Ascending aorta (tissue), 2 donors: ENCODE measurements around the gene GMIP. TPM values are rescaled to one million over a fixed set of nuclear protein-coding genes. Genes with fewer than 3 reads are reported as not detected.
"Not testable (repeated sequence)": the region's sequence is repeated elsewhere in the genome, so short reads cannot be mapped to it uniquely, and the experiment has no call there.

Experiments used
- DNase-seq, 2 donors: peaks; one replicate each; pipeline ENCODE4 v3.0.0-alpha.2; 2019; ENCODE audit warnings: low spot score in 2 of 2
- H3K27ac ChIP-seq, 2 donors: fragments of 200-600 bp; sonication (generic); one replicate each; pipeline ENCODE4 v1.5.1; 2016 to 2017; ENCODE audit warnings: mild to moderate bottlenecking in 1 of 2
- H3K27me3 ChIP-seq: fragments of 200-600 bp; sonication (generic); one replicate; pipeline ENCODE4 v1.5.1; 2017
- H3K36me3 ChIP-seq, 2 donors: fragments of 200-600 bp; sonication (generic); one replicate each; pipeline ENCODE4 v1.5.1; 2016
- H3K4me1 ChIP-seq, 2 donors: fragments of 200-600 bp; sonication (generic); one replicate each; pipeline ENCODE4 v1.5.1; 2016 to 2017; ENCODE audit warnings: mild to moderate bottlenecking in 1 of 2
- H3K4me3 ChIP-seq, 2 donors: fragments of 200-600 bp; sonication (generic); one replicate each; pipeline ENCODE4 v1.5.1; 2016 to 2017; ENCODE audit warnings: mild to moderate bottlenecking in 1 of 2
- H3K9me3 ChIP-seq, 2 donors: fragments of 200-600 bp; sonication (generic); one replicate each; pipeline ENCODE4 v1.5.1; 2016
- intact Hi-C: fragments of 100-400 bp; cut with DNase I; formaldehyde crosslinking; loops from one replicate; pipeline ENCODE4 v1.15.1; 2023
- total RNA-seq: library from RNA; depleted of rRNA; stranded (reverse); fragments of >200 nt; gene quantifications from one replicate; pipeline ENCODE4 v1.1.0, GENCODE V29; 2016
- TF ChIP-seq, protein P1 (sequence below), 3 experiments: fragments of 200-600 bp in 2 of 3; fragments of 450-650 bp in 1 of 3; sonication (generic) in 2 of 3; IDR thresholded peaks; one replicate each; pipeline ENCODE4 v1.5.1; 2016 to 2019; ENCODE audit warnings: antibody characterized with exemption in 3 of 3, mild to moderate bottlenecking in 1 of 3, moderate library complexity in 1 of 3

The GMIP gene
- total RNA-seq, 1 donor from 2014 or later, result 3.9 TPM

DNA sequence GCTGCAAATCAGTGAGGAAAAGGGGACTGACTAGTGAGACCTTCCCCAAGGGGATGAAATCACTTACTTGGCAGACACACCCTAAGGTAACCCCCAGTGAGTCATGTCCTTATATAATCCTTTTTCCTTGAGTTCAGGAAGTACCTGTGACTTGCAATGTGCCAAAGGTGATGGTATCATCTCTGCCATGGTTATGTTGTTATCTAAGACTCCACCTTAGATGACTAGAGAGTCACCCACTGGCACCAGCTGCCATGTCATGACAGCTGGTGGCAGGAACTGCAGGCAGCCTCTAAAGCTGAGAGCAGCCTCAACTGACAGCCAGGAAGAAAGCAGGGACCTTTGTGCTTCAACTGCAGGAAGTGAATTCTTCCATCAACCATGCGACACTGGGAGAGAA lies 37.4 kb downstream of the GMIP start:
- H3K27ac ChIP-seq, result no peak overlapping the region
- no peaks in the 10 kb centered on the region for H3K36me3 ChIP-seq

DNA sequence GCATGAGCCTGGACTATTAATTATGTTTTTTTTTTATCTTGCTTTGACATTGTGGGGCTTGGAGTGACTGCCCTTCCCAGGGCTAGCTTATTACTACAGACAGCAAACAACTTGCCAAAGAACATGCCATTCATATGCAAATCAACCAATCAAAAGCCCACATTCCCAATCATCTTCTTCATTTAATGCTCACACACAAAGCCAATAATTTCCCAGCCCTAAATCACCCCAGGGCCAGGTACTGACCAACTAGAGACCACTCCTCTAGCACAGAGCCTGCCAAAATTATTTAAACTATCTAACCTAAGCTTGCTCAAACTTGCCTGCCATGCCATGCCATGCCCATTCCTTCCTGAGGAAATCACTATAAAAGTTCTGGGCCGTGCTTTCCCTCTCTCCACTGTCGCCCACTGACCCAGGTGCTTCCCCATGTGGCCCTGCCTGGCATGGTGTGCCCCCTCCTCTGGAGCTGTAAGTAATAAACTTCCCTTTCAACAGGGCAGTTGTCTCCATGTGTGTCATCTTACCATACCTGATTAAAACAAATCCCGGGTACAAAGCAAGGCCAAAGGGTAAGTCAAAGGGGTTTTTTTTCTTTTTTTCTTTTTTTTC lies 40.6 kb downstream of the GMIP start:
- H3K36me3 ChIP-seq, result no peaks in the 10 kb centered on the region
- no peak overlapping the region for H3K4me3 ChIP-seq
- no peak overlapping the region for H3K27ac ChIP-seq
- no peaks in the 10 kb centered on the region for H3K27me3 ChIP-seq
- TF ChIP-seq, protein P1, sequence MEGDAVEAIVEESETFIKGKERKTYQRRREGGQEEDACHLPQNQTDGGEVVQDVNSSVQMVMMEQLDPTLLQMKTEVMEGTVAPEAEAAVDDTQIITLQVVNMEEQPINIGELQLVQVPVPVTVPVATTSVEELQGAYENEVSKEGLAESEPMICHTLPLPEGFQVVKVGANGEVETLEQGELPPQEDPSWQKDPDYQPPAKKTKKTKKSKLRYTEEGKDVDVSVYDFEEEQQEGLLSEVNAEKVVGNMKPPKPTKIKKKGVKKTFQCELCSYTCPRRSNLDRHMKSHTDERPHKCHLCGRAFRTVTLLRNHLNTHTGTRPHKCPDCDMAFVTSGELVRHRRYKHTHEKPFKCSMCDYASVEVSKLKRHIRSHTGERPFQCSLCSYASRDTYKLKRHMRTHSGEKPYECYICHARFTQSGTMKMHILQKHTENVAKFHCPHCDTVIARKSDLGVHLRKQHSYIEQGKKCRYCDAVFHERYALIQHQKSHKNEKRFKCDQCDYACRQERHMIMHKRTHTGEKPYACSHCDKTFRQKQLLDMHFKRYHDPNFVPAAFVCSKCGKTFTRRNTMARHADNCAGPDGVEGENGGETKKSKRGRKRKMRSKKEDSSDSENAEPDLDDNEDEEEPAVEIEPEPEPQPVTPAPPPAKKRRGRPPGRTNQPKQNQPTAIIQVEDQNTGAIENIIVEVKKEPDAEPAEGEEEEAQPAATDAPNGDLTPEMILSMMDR (IDR thresholded peaks at IDR 0.05), result no peak
- H3K9me3 ChIP-seq, result no peaks in the 10 kb centered on the region
- intact Hi-C loops, result no loop called here
- H3K4me1 ChIP-seq, result no peaks in the 10 kb centered on the region
- no peak for DNase-seq

More for the DNA sequence above, 37.4 kb downstream of the GMIP start:
- TF ChIP-seq, protein P1 (IDR thresholded peaks at IDR 0.05), result no peak
- Histone ChIP-seq H3K27me3 (no peaks in the 10 kb centered on the region), H3K4me3 (no peak overlapping the region), H3K9me3 (no peaks in the 10 kb centered on the region), H3K4me1 (no peaks in the 10 kb centered on the region)
- intact Hi-C loops, result no loop called here
- DNase-seq, result no peak

DNA sequence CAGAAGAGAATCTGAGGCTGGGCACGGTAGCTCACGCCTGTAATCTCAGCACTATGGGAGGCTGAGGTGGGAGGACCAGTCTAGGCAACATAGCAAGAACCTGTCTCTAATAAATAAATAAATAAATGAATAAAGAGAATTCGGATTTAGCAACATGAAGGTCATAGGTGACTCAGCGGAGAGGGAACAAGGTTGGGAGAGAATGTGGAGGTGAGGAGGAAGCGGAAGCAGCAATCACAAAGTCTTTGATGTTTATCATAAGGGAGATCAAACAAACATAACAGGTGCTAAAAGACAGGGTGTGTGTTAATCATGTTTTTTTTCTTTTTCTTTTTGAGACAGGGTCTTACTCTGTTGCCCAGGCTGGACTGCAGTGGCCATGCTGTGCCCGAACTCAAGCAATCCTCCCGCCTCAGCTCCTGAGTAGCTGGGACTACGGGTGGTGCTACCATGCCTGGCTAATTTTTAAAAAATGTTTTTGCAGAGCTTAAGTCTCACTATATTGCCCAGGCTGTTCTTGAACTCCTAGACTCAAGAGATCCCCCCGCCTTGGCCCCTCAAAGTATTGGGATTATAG lies 41.2 kb downstream of the GMIP start:
- intact Hi-C loops, result no loop called here
- DNase-seq, result no peak
- no peaks in the 10 kb centered on the region for H3K36me3 ChIP-seq
- H3K27ac ChIP-seq, result no peak overlapping the region
- no peaks in the 10 kb centered on the region for H3K4me1 ChIP-seq
- no peak overlapping the region for H3K4me3 ChIP-seq
- no peaks in the 10 kb centered on the region for H3K9me3 ChIP-seq
- TF ChIP-seq, protein P1 (IDR thresholded peaks at IDR 0.05), result no peak
- no peaks in the 10 kb centered on the region for H3K27me3 ChIP-seq

DNA sequence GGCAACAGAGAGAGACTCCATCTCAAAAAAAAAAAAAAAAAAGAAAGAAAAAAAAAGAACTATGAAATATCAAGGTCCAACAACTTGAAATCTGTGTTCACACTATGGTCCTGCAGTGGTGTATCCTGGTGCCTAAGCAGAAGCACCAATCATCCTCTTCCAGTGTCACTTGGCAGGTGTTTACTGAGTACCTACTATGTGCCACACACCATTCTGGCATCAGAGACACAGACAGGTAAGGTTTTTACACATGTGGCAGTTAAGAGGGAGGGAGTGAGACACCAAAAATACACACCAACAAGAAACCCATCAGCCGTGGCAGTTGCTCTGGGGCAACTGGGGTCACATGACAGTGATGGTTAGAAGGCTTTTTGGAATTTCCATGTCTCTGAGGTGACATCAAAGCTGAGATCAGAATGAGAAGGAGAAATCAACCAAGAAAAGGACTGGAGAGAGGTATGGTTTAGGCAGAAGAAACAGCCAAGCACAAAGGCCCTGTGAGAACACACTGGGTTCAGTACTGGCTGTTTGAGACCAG lies 42.6 kb downstream of the GMIP start:
- Histone ChIP-seq H3K36me3 (no peaks in the 10 kb centered on the region), H3K4me3 (no peak overlapping the region), H3K9me3 (no peaks in the 10 kb centered on the region), H3K27ac (no peak overlapping the region), H3K27me3 (no peaks in the 10 kb centered on the region), H3K4me1 (no peaks in the 10 kb centered on the region)
- DNase-seq, result no peak
- TF ChIP-seq, protein P1 (IDR thresholded peaks at IDR 0.05), result no peak
- intact Hi-C loops, result no loop called here

DNA sequence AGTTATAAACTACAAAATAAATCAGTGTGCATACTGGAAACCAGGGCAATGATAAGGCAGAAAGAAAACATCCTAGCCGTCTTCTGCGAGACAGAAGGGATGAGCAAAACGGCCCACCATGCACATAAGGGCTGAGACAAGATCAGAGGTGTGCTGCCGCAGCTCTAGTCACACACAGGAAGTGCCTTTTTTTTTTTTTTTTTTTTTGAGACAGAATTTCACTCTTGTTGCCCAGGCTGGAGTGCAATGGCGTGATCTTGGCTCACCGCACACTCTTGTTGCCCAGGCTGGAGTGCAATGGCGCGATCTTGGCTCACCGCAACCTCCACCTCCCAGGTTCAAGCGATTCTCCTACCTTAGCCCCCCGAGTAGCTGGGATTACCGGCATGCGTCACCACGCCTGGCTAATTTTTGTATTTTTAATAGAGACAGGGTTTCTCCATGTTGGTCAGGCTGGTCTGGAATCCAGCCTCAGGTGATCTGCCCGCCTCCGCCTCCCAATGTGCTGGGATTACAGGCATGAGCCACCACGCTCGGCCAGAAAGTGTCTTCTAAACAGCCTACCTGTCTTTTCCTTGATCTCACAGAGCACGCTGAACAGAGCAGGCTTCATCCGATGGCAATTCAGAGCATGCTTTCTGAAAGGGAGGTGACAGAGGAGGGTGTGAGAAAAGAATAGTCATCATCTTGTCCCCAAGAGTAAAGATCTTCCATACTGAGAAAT lies 44.6 kb downstream of the GMIP start:
- H3K36me3 ChIP-seq, intact Hi-C loops, H3K9me3 ChIP-seq, H3K4me1 ChIP-seq, H3K4me3 ChIP-seq, H3K27me3 ChIP-seq, DNase-seq, H3K27ac ChIP-seq: not testable (repeated sequence)

DNA sequence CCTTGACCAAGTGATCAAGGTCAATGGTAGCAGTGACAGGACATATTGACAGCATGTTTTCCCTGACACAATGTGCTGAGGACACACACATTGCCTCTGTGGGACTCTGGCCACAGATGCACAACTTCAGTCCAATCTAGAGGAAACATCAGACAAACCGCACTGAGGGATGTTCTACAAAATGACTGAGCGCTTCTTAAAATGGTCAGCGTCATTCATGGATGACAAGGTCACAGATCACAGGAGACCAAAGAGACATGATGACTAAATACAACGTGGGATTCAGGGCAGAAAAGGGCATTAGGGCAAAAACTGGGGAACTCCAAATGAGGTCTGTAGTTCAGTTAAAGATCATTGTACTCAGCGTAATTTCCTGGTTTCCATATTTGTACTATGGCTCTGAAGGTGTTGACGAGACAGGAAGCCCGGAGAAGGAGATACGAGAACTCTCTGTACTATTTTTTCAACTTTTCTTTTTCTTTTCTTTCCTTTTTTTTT lies 45.6 kb downstream of the GMIP start:
- Histone ChIP-seq H3K4me1 (no peaks in the 10 kb centered on the region), H3K27me3 (no peaks in the 10 kb centered on the region), H3K27ac (no peak overlapping the region), H3K4me3 (no peak overlapping the region), H3K36me3 (no peaks in the 10 kb centered on the region), H3K9me3 (no peaks in the 10 kb centered on the region)
- DNase-seq, result no peak
- TF ChIP-seq, protein P1 (IDR thresholded peaks at IDR 0.05), result no peak
- intact Hi-C loops, result no loop called here
